Astrocyte (in vitro differentiated cells and primary cell): Measurements from ENCODE around the gene FLRT2.

Experiments used
- CTCF ChIP-seq: IDR thresholded peaks from 2 replicates; pipeline ENCODE4 v1.5.1; 2011; ENCODE audit warnings: low read depth, mild to moderate bottlenecking, inconsistent platforms, low read length, moderate library complexity; ENCODE audit not compliant: insufficient read depth
- EZH2 ChIP-seq: IDR thresholded peaks from 2 replicates; pipeline ENCODE4 v1.6.1; 2012; ENCODE audit warnings: mild to moderate bottlenecking, low read length, inconsistent platforms; ENCODE audit not compliant: insufficient read depth

GRCh38 chr14:85535321-85535720, 5.4 kb downstream of the FLRT2 start:
- TF ChIP-seq CTCF (no peak), EZH2 (no peak)
